HG02870 (cell line): ENCODE measurements around the gene SH3BP5.
A peak's percentile ranks its signal among the peaks of the same experiment; 100 is the strongest.

Source experiments
- ATAC-seq: cut with Tn5 transposase; IDR thresholded peaks from one replicate; pipeline ENCODE4 v1.9.1; 2021; ENCODE audit warnings: mild to moderate bottlenecking, moderate library complexity; ENCODE audit not compliant: unreplicated experiment

The SH3BP5 gene

GRCh38 chr3:15300323-15301078 lies 31.9 kb downstream of the SH3BP5 start:
- no peak for ATAC-seq

GRCh38 chr3:15299036-15299435 lies 33.4 kb downstream of the SH3BP5 start:
- ATAC-seq = no peak

GRCh38 chr3:15298504-15298903 lies 33.9 kb downstream of the SH3BP5 start:
- no peak for ATAC-seq

- ATAC-seq = no peak
Measured at GRCh38 chr3:15297608-15298350, 34.6 kb downstream of the SH3BP5 start.

GRCh38 chr3:15295506-15295905 lies 36.9 kb downstream of the SH3BP5 start:
- no peak for ATAC-seq

- ATAC-seq = no peak
Measured at GRCh38 chr3:15294929-15295328, 37.5 kb downstream of the SH3BP5 start.

- ATAC-seq = no peak
Measured at GRCh38 chr3:15292765-15293522, 39.4 kb downstream of the SH3BP5 start.

- ATAC-seq = peak; percentile 86
Measured at GRCh38 chr3:15291589-15292541, 40.5 kb downstream of the SH3BP5 start.

GRCh38 chr3:15290736-15291135 lies 41.6 kb downstream of the SH3BP5 start:
- ATAC-seq = no peak

- ATAC-seq = no peak
Measured at GRCh38 chr3:15289661-15290060, 42.7 kb downstream of the SH3BP5 start.

GRCh38 chr3:15288331-15289035 lies 43.9 kb downstream of the SH3BP5 start:
- ATAC-seq = no peak

GRCh38 chr3:15287565-15288330 lies 44.6 kb downstream of the SH3BP5 start:
- no peak for ATAC-seq

GRCh38 chr3:15286022-15286421 lies 46.4 kb downstream of the SH3BP5 start:
- ATAC-seq = no peak

GRCh38 chr3:15284121-15284889 lies 48.1 kb downstream of the SH3BP5 start:
- no peak for ATAC-seq

GRCh38 chr3:15283702-15284101 lies 48.7 kb downstream of the SH3BP5 start:
- ATAC-seq = no peak

GRCh38 chr3:15281817-15282216 lies 50.6 kb downstream of the SH3BP5 start:
- ATAC-seq = no peak

- no peak for ATAC-seq
Measured at GRCh38 chr3:15280853-15281532, 51.4 kb downstream of the SH3BP5 start.
